Stimulated activated CD4-positive, alpha-beta T cell treated with anti-CD3 and anti-CD28 coated beads, Interleukin-4, amount 100 ng/mL, for 4 hours (primary cell): ENCODE measurements around the gene FLNA.
"Not testable (repeated sequence)": the region's sequence is repeated elsewhere in the genome, so short reads cannot be mapped to it uniquely, and the experiment has no call there.

Experiments
- DNase-seq, 2 experiments: peaks; one replicate each; pipeline ENCODE4 v3.0.0-alpha.2; 2020

Gene FLNA

GRCh38 chrX:154397888-154398667 is 23.6 kb upstream of the FLNA start, which contains the start of gene RPL10:
TSS of gene RPL10 (plus strand) at chrX:154398377. CDS start at chrX:154398520, 143 bp downstream.
- DNase-seq = peak; percentile 81 to 91

GRCh38 chrX:154396973-154397887 is 22.8 kb upstream of the FLNA start:
- peak; percentile 66 to 68 for DNase-seq

GRCh38 chrX:154396363-154396762 is 21.9 kb upstream of the FLNA start:
- DNase-seq = not testable (repeated sequence)

- not testable (repeated sequence) for DNase-seq
These were observed 15.6 kb upstream of the FLNA start for GRCh38 chrX:154389812-154390747.

- not testable (repeated sequence) for DNase-seq
These were observed 14.2 kb upstream of the FLNA start for GRCh38 chrX:154388649-154389048.

- DNase-seq = not testable (repeated sequence)
These were observed 13.7 kb upstream of the FLNA start for GRCh38 chrX:154388094-154388493.

- DNase-seq = no peak
These were observed 10.0 kb upstream of the FLNA start for GRCh38 chrX:154384284-154384892.

GRCh38 chrX:154383359-154384283 is 9.2 kb upstream of the FLNA start:
- no peak for DNase-seq

- DNase-seq = no peak
These were observed 8.1 kb upstream of the FLNA start for GRCh38 chrX:154382483-154383069.

GRCh38 chrX:154381271-154381670 is 6.8 kb upstream of the FLNA start:
- no peak for DNase-seq

- DNase-seq = no peak
These were observed 6.4 kb upstream of the FLNA start for GRCh38 chrX:154380787-154381186.

GRCh38 chrX:154380153-154380552 is 5.7 kb upstream of the FLNA start:
- no peak for DNase-seq

GRCh38 chrX:154379569-154379951 is 5.1 kb upstream of the FLNA start:
- no peak for DNase-seq

- peak; percentile 92 to 97 for DNase-seq
These were observed 4.5 kb upstream of the FLNA start, which contains the start of gene EMD for GRCh38 chrX:154378799-154379568. TSS of gene EMD (plus strand) at chrX:154379295. CDS start at chrX:154379485, 190 bp downstream.

GRCh38 chrX:154378059-154378798 is 3.8 kb upstream of the FLNA start:
- peak in 1 of 2 experiments; percentile 26 for DNase-seq

GRCh38 chrX:154376774-154377173 is 2.3 kb upstream of the FLNA start:
- DNase-seq = no peak

GRCh38 chrX:154375156-154375504 is 696 bp upstream of the FLNA start:
- DNase-seq = no peak

- no peak for DNase-seq
These were observed 811 bp downstream of the FLNA start for GRCh38 chrX:154373340-154374306.
